Activated CD8-positive, alpha-beta memory T cell treated with anti-CD3 and anti-CD28 coated beads, Interleukin-2, amount 50 U/mL, for 48 hours (primary cell): ENCODE results near the gene FRMPD2.

Experiments
- DNase-seq: peaks from one replicate; pipeline ENCODE4 v3.0.0-alpha.2; 2020

FRMPD2 gene

GRCh38 chr10:48274636-48275035, at the start of gene FRMPD2:
Gene FRMPD2 (minus strand): TSS chr10:48274696. CDS start chr10:48274567, 129 bp downstream.
- DNase-seq: no peak

GRCh38 chr10:48322017-48322416, 47.5 kb upstream of the FRMPD2 start:
- no peak for DNase-seq

GRCh38 chr10:48317321-48317990, 43.0 kb upstream of the FRMPD2 start:
- no peak for DNase-seq

- DNase-seq: no peak
These were observed 41.7 kb upstream of the FRMPD2 start for GRCh38 chr10:48316236-48316635.

- no peak for DNase-seq
These were observed 39.6 kb upstream of the FRMPD2 start for GRCh38 chr10:48314107-48314506.

- no peak for DNase-seq
These were observed 35.3 kb upstream of the FRMPD2 start for GRCh38 chr10:48309711-48310226.

- DNase-seq: no peak
These were observed 33.2 kb upstream of the FRMPD2 start for GRCh38 chr10:48307711-48308018.

GRCh38 chr10:48306870-48307710, 32.6 kb upstream of the FRMPD2 start:
- no peak for DNase-seq

GRCh38 chr10:48306265-48306869, 31.9 kb upstream of the FRMPD2 start, which contains the start of gene MAPK8:
Gene MAPK8 (plus strand): TSS chr10:48306677. CDS start chr10:48401661, 94,984 bp downstream.
- DNase-seq: peak; percentile 94

- DNase-seq: no peak
These were observed 31.4 kb upstream of the FRMPD2 start for GRCh38 chr10:48305905-48306264.

GRCh38 chr10:48302515-48303476, 28.3 kb upstream of the FRMPD2 start:
- DNase-seq: no peak

- DNase-seq: no peak
These were observed 26.1 kb upstream of the FRMPD2 start for GRCh38 chr10:48300556-48300955.

- no peak for DNase-seq
These were observed 25.2 kb upstream of the FRMPD2 start for GRCh38 chr10:48299692-48300091.

- DNase-seq: no peak
These were observed 24.6 kb upstream of the FRMPD2 start for GRCh38 chr10:48299066-48299465.

- no peak for DNase-seq
These were observed 22.1 kb upstream of the FRMPD2 start for GRCh38 chr10:48296576-48297098.

GRCh38 chr10:48294431-48294830, 19.9 kb upstream of the FRMPD2 start:
- no peak for DNase-seq

GRCh38 chr10:48292616-48293015, 18.1 kb upstream of the FRMPD2 start:
- DNase-seq: no peak

- no peak for DNase-seq
These were observed 16.7 kb upstream of the FRMPD2 start for GRCh38 chr10:48291190-48291589.

- no peak for DNase-seq
These were observed 15.8 kb upstream of the FRMPD2 start for GRCh38 chr10:48290286-48290685.

- DNase-seq: peak; percentile 73
These were observed 15.2 kb upstream of the FRMPD2 start for GRCh38 chr10:48289501-48290238.

GRCh38 chr10:48288661-48289060, 14.2 kb upstream of the FRMPD2 start:
- DNase-seq: no peak
